Neural cell (in vitro differentiated cells): ENCODE data around the gene FTSJ3. TPM values are rescaled to one million over a fixed set of nuclear protein-coding genes. Genes with fewer than 3 reads are reported as not detected.

Experiments used
- H2AFZ ChIP-seq: fragments of 200-600, 300-800 bp; sonication (generic), shearing (Covaris generic); 2 replicates; pipeline ENCODE4 v1.6.0; 2014; ENCODE audit warnings: low read depth, mild to moderate bottlenecking, antibody characterized with exemption, low read length, moderate library complexity
- H3F3A ChIP-seq: fragments of 200-600 bp; shearing (Covaris generic); 2 replicates; pipeline ENCODE4 v1.6.1; 2016; ENCODE audit warnings: mild to moderate bottlenecking, moderate library complexity, mixed read lengths, antibody characterized with exemption, low read length; ENCODE audit not compliant: insufficient read depth, poor library complexity, severe bottlenecking
- H3K27ac ChIP-seq: fragments of 200-600, 300-800 bp; sonication (generic), shearing (Covaris generic); 2 replicates; pipeline ENCODE4 v1.5.1; 2014; ENCODE audit warnings: mild to moderate bottlenecking, low read length, moderate library complexity
- H3K27me3 ChIP-seq: fragments of 300-800, 200-600 bp; sonication (generic), shearing (Covaris generic); 2 replicates; pipeline ENCODE4 v1.6.0; 2014; ENCODE audit warnings: mild to moderate bottlenecking, low read depth, low read length, moderate library complexity; ENCODE audit not compliant: insufficient read depth
- H3K36me3 ChIP-seq: fragments of 300-800, 200-600 bp; sonication (generic), shearing (Covaris generic); 2 replicates; pipeline ENCODE4 v1.5.1; 2014; ENCODE audit warnings: mild to moderate bottlenecking, antibody characterized with exemption, low read length, moderate library complexity; ENCODE audit not compliant: insufficient read depth
- H3K4me2 ChIP-seq: fragments of 300-800, 200-600 bp; sonication (generic), shearing (Covaris generic); 2 replicates; pipeline ENCODE4 v1.6.0; 2014; ENCODE audit warnings: mild to moderate bottlenecking, low read length
- H3K4me3 ChIP-seq: fragments of 300-800, 200-600 bp; sonication (generic), shearing (Covaris generic); 2 replicates; pipeline ENCODE4 v1.5.1; 2014; ENCODE audit warnings: mild to moderate bottlenecking, low read length, moderate library complexity
- H3K79me2 ChIP-seq: fragments of 200-600 bp; shearing (Covaris generic); replicated peaks from 2 replicates; pipeline ENCODE4 v1.6.0; 2014; ENCODE audit warnings: mild to moderate bottlenecking, low read length, moderate library complexity; ENCODE audit not compliant: insufficient read depth
- H3K9ac ChIP-seq: fragments of 300-800, 200-600 bp; sonication (generic), shearing (Covaris generic); 2 replicates; pipeline ENCODE4 v1.6.1; 2016; ENCODE audit warnings: mild to moderate bottlenecking, low read length, mixed read lengths
- H3K9me2 ChIP-seq: fragments of 200-600 bp; shearing (Covaris generic); 2 replicates; pipeline ENCODE4 v1.6.1; 2016; ENCODE audit warnings: mild to moderate bottlenecking, low read length, mixed read lengths; ENCODE audit not compliant: insufficient read depth
- H3K9me3 ChIP-seq: fragments of 200-600, 300-800 bp; sonication (generic), shearing (Covaris generic); 2 replicates; pipeline ENCODE4 v1.6.1; 2016; ENCODE audit warnings: mild to moderate bottlenecking, mixed run types, low read length, moderate library complexity, mixed read lengths
- H4K20me1 ChIP-seq: fragments of 200-600 bp; shearing (Covaris generic); 2 replicates; pipeline ENCODE4 v1.6.1; 2016; ENCODE audit warnings: mild to moderate bottlenecking, mixed run types; ENCODE audit not compliant: insufficient read depth
- EP300 ChIP-seq: fragments of 450-650 bp; conservative IDR thresholded peaks from 2 replicates; pipeline ENCODE4 v1.6.1; 2014; ENCODE audit warnings: antibody characterized with exemption, mild to moderate bottlenecking, moderate library complexity; ENCODE audit not compliant: poor library complexity, severe bottlenecking
- EZH2 ChIP-seq: fragments of 200-600, 300-800 bp; shearing (Covaris generic), sonication (generic); IDR thresholded peaks from 2 replicates; pipeline ENCODE4 v1.6.1; 2014; ENCODE audit warnings: antibody characterized with exemption, low read length, borderline replicate concordance, mild to moderate bottlenecking; ENCODE audit not compliant: insufficient read depth, poor library complexity, severe bottlenecking
- MXI1 ChIP-seq: fragments of 450-650 bp; conservative IDR thresholded peaks from 2 replicates; pipeline ENCODE4 v1.6.1; 2014; ENCODE audit warnings: antibody characterized with exemption, mild to moderate bottlenecking; ENCODE audit not compliant: poor library complexity, severe bottlenecking
- POLR2AphosphoS5 ChIP-seq: IDR thresholded peaks from 2 replicates; pipeline ENCODE4 v1.6.1; 2012
- RAD21 ChIP-seq: fragments of 450-650 bp; conservative IDR thresholded peaks from 2 replicates; pipeline ENCODE4 v1.6.1; 2014; ENCODE audit warnings: antibody characterized with exemption, mild to moderate bottlenecking, moderate library complexity
- REST ChIP-seq: IDR thresholded peaks from 2 replicates; pipeline ENCODE4 v1.6.1; 2012; ENCODE audit warnings: borderline replicate concordance
- SMC3 ChIP-seq: fragments of 450-650 bp; conservative IDR thresholded peaks from 2 replicates; pipeline ENCODE4 v1.6.1; 2014; ENCODE audit warnings: antibody characterized with exemption, mild to moderate bottlenecking, moderate library complexity; ENCODE audit not compliant: poor library complexity
- TAF1 ChIP-seq: IDR thresholded peaks from 2 replicates; pipeline ENCODE4 v1.6.1; 2012; ENCODE audit warnings: low read depth
- polyA plus RNA-seq: library from polyadenylated mRNA; depleted of rRNA; stranded (reverse); fragments of >200 nt; gene quantifications from 2 replicates; pipeline ENCODE4 v1.2.3, GENCODE V29; 2014
- TF ChIP-seq, protein P1 (sequence below): fragments of 450-650 bp; IDR thresholded peaks from 2 replicates; pipeline ENCODE4 v1.5.1; 2014; ENCODE audit warnings: antibody characterized with exemption, mild to moderate bottlenecking, moderate library complexity; ENCODE audit not compliant: poor library complexity, severe bottlenecking

The FTSJ3 gene
- polyA plus RNA-seq, 1 donor from 2014 or later = 23.2 TPM

GRCh38 chr17:63786971-63787711 is 40.3 kb downstream of the FTSJ3 start:
- Histone ChIP-seq H3K79me2 (peaks cover 27% of the 10 kb centered on the region), H3K4me2 (no peak overlapping the region), H3K9me3 (no peaks in the 10 kb centered on the region), H3K36me3 (no peaks in the 10 kb centered on the region), H3K27me3 (no peaks in the 10 kb centered on the region), H3K9ac (no peak overlapping the region), H3K9me2 (no peaks in the 10 kb centered on the region), H4K20me1 (no peaks in the 10 kb centered on the region), H2AFZ (no peak overlapping the region), H3K4me3 (no peak overlapping the region), H3K27ac (no peak overlapping the region), H3F3A (no peaks in the 10 kb centered on the region)
- TF ChIP-seq, protein P1, sequence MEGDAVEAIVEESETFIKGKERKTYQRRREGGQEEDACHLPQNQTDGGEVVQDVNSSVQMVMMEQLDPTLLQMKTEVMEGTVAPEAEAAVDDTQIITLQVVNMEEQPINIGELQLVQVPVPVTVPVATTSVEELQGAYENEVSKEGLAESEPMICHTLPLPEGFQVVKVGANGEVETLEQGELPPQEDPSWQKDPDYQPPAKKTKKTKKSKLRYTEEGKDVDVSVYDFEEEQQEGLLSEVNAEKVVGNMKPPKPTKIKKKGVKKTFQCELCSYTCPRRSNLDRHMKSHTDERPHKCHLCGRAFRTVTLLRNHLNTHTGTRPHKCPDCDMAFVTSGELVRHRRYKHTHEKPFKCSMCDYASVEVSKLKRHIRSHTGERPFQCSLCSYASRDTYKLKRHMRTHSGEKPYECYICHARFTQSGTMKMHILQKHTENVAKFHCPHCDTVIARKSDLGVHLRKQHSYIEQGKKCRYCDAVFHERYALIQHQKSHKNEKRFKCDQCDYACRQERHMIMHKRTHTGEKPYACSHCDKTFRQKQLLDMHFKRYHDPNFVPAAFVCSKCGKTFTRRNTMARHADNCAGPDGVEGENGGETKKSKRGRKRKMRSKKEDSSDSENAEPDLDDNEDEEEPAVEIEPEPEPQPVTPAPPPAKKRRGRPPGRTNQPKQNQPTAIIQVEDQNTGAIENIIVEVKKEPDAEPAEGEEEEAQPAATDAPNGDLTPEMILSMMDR = no peak
- no peak for TF ChIP-seq SMC3
- TF ChIP-seq EP300 = no peak
- TF ChIP-seq REST = no peak
- TF ChIP-seq TAF1 = no peak
- TF ChIP-seq EZH2 = no peak
- no peak for TF ChIP-seq POLR2AphosphoS5
- TF ChIP-seq RAD21 = no peak
- TF ChIP-seq MXI1 = no peak

GRCh38 chr17:63786117-63786516 is 41.3 kb downstream of the FTSJ3 start:
- Histone ChIP-seq H4K20me1 (no peaks in the 10 kb centered on the region), H3F3A (no peaks in the 10 kb centered on the region), H3K79me2 (peaks cover 29% of the 10 kb centered on the region), H3K27me3 (no peaks in the 10 kb centered on the region), H3K36me3 (no peaks in the 10 kb centered on the region), H3K27ac (no peak overlapping the region), H3K4me2 (no peak overlapping the region), H3K9me2 (no peaks in the 10 kb centered on the region), H3K4me3 (no peak overlapping the region), H3K9ac (no peak overlapping the region), H2AFZ (no peak overlapping the region), H3K9me3 (no peaks in the 10 kb centered on the region)
- no peak for TF ChIP-seq SMC3
- no peak for TF ChIP-seq RAD21
- no peak for TF ChIP-seq EZH2
- no peak for TF ChIP-seq MXI1
- TF ChIP-seq, protein P1 = no peak
- TF ChIP-seq POLR2AphosphoS5 = no peak
- TF ChIP-seq TAF1 = no peak
- no peak for TF ChIP-seq EP300
- no peak for TF ChIP-seq REST
